Activated CD4-positive, alpha-beta T cell treated with anti-CD3 and anti-CD28 coated beads, Interleukin-2, amount 10 ng/mL, durations not matched to agents 7 days and 5 days (primary cell): ENCODE measurements around the gene SELENOS. TPM values are rescaled to one million over a fixed set of nuclear protein-coding genes. Genes with fewer than 3 reads are reported as not detected.

Experiments
- CTCF ChIA-PET: fragments of 350-600 bp; sonication (Branson Sonifier 250); formaldehyde crosslinking; loops from one replicate; lab custom pipeline; 2021; ENCODE audit warnings: antibody characterized with exemption; lab: Charles Lee
- POLR2A ChIA-PET: fragments of 350-600 bp; sonication (Branson Sonifier 250); formaldehyde crosslinking; loops from one replicate; lab custom pipeline; 2021; ENCODE audit warnings: antibody characterized with exemption; lab: Charles Lee
- DNase-seq: peaks from one replicate; pipeline ENCODE4 v3.0.0-alpha.2; 2020
- H3K27ac Mint-ChIP-seq: one replicate; pipeline ENCODE4 v1.8.0; 2021; ENCODE audit warnings: mild to moderate bottlenecking, moderate library complexity, mixed read lengths
- H3K27me3 Mint-ChIP-seq: one replicate; pipeline ENCODE4 v1.8.0; 2021; ENCODE audit warnings: mixed read lengths
- H3K36me3 Mint-ChIP-seq: one replicate; pipeline ENCODE4 v1.8.0; 2021; ENCODE audit warnings: low read depth, mixed read lengths
- H3K4me1 Mint-ChIP-seq: one replicate; pipeline ENCODE4 v1.8.0; 2021; ENCODE audit warnings: mixed read lengths
- H3K4me3 Mint-ChIP-seq: one replicate; pipeline ENCODE4 v1.8.0; 2021; ENCODE audit warnings: mild to moderate bottlenecking, moderate library complexity, mixed read lengths
- H3K9me3 Mint-ChIP-seq: one replicate; pipeline ENCODE4 v1.8.0; 2021; ENCODE audit warnings: mixed read lengths
- total RNA-seq, 2 experiments: library from RNA; stranded (reverse); gene quantifications; one replicate each; pipeline ENCODE4 v1.2.3, GENCODE V29; 2021

The SELENOS gene
- total RNA-seq, 2 experiments from 2014 or later, result 29.1 to 29.7 TPM

DNA sequence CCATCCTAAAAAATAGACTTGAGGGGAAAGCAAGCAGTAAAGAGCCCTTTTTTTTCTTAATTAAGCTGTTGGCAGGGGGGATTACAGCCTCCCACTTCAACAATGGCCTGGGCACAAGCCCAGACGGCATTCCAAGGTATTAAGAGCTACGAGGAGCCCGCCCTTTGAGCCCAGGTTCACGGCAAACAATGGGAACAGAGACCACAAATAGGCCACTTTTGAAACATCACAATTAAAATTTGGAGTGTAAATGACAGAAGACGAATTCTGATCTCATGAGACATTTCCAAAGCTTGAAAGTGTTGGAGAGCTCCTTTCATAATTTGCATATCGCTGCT, 34.3 kb downstream of the SELENOS start:
- ChIA-PET CTCF (interaction anchor here (0.7 to 1.8 kb wide), 8 partner anchors 9 to 227 kb away, joined by 3 to 6 read pairs (median 4); partner anchors contain the start of gene CHSY1), POLR2A (interaction anchor here (0.8 kb wide), 1 partner anchor 48 kb away, joined by 4 read pairs; no protein-coding TSS in a partner anchor)
- DNase-seq, result no peak
- peaks cover 37% of the 10 kb centered on the region for H3K36me3 Mint-ChIP-seq
- H3K4me1 Mint-ChIP-seq, result peaks cover 94% of the 10 kb centered on the region
- H3K4me3 Mint-ChIP-seq, result peak overlapping the region; percentile 60
- no peaks in the 10 kb centered on the region for H3K27me3 Mint-ChIP-seq
- H3K9me3 Mint-ChIP-seq, result no peaks in the 10 kb centered on the region
- peak overlapping the region; percentile 84 for H3K27ac Mint-ChIP-seq

DNA sequence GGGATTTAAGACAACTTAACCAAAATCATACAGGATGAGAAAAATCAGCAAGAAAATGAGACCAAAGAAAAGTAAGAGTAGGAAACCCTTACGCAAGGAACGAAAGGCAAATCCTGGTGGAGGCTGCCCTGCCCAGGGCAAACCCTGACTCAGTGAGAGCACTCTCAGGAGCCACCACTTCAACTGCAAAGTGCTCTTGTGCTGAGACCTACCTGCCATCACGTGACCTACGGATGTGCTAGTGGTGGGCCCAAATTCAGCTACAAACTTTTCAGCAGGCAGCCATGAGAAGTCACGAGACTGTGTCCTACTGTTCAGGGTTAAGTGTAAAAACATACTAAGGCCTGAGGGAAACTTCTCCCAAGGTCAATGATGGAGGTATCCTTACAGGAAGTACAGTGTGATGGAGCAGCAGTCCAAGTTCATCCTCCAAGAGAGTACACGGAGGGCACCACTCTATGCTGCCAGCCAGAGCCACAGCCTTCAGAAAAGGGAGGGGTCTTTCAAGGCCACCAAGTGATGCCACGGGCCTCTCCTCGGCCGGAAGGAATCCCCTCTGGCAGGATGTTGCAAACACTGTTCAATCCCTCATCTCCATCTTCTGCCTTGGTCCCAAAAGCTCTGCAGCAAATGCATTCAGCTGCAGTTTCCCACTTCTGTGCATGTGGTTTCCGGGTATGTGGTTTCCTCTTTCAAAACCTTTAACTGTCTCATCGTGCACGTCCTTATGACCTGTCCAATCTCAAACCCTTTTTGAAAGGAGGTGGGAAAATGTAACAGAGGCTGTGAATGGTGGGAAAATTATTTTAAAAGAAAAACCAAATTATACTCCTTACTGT, 34.9 kb downstream of the SELENOS start:
- POLR2A ChIA-PET, result interaction anchor here (0.8 kb wide), 1 partner anchor 47 kb away, joined by 4 read pairs; no protein-coding TSS in a partner anchor
- Mint-ChIP-seq H3K4me3 (peak overlapping the region; percentile 60), H3K36me3 (peaks cover 40% of the 10 kb centered on the region), H3K9me3 (no peaks in the 10 kb centered on the region), H3K4me1 (peaks cover 91% of the 10 kb centered on the region), H3K27me3 (no peaks in the 10 kb centered on the region), H3K27ac (peak overlapping the region; percentile 84)
- CTCF ChIA-PET, result interaction anchor here (0.7 to 1.8 kb wide), 9 partner anchors 9 to 227 kb away, joined by 3 to 6 read pairs (median 3); partner anchors contain the start of gene CHSY1
- DNase-seq, result peak; percentile 80

DNA sequence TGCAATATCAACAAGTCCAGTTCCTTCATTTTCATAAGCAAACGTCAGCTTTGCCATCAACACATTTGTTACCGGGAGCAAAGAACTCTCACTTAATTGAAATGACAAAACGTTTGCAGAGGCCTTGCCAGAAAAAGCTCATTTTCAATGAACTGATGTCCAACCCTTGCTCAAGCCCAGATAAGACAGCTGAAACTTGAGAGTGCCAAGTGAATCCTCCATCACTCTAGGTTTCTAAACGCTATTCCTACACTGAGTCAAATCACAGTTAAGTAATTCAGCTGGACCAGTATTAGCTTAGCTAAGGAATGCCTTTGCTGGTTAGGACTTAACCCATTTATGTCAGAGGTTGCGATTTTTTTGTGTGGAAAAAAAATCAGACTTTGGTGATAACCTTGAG, 36.9 kb downstream of the SELENOS start:
- peaks cover 84% of the 10 kb centered on the region for H3K4me1 Mint-ChIP-seq
- H3K27ac Mint-ChIP-seq, result peak overlapping the region; percentile 87
- H3K4me3 Mint-ChIP-seq, result peak overlapping the region; percentile 48
- POLR2A ChIA-PET, result no interaction called here
- H3K36me3 Mint-ChIP-seq, result peaks cover 40% of the 10 kb centered on the region
- CTCF ChIA-PET, result interaction anchor here (0.6 to 2.3 kb wide), 10 partner anchors 9 to 226 kb away, joined by 3 to 7 read pairs (median 4); no protein-coding TSS in a partner anchor
- DNase-seq, result no peak
- no peaks in the 10 kb centered on the region for H3K9me3 Mint-ChIP-seq
- no peaks in the 10 kb centered on the region for H3K27me3 Mint-ChIP-seq

DNA sequence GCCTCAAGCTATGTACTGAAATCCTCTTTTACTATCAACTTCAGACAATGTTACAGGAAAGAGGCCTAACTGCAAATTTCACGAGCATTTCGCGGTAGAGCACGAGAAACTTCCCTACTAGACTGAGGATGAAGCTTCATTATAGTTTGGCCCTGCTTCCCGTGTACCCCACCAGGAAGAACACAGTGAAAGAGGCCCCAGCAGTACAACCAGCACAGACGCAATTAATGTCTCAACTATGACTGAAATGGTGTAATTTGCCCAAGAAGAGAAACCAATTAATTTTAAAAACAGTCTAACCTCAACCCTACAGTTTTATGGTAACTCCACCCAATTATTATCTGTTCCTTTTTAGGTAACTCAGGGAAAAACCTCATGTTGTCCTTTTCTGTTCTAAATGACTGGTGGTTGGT, 37.6 kb downstream of the SELENOS start:
- Mint-ChIP-seq H3K4me3 (peak overlapping the region; percentile 48), H3K9me3 (no peaks in the 10 kb centered on the region), H3K27ac (peak overlapping the region; percentile 87), H3K36me3 (peaks cover 45% of the 10 kb centered on the region), H3K27me3 (no peaks in the 10 kb centered on the region), H3K4me1 (peaks cover 83% of the 10 kb centered on the region)
- ChIA-PET POLR2A (no interaction called here), CTCF (interaction anchor here (0.9 to 2.3 kb wide), 11 partner anchors 11 to 157 kb away, joined by 3 to 7 read pairs (median 4); partner anchors contain the start of gene CHSY1)
- no peak for DNase-seq

DNA sequence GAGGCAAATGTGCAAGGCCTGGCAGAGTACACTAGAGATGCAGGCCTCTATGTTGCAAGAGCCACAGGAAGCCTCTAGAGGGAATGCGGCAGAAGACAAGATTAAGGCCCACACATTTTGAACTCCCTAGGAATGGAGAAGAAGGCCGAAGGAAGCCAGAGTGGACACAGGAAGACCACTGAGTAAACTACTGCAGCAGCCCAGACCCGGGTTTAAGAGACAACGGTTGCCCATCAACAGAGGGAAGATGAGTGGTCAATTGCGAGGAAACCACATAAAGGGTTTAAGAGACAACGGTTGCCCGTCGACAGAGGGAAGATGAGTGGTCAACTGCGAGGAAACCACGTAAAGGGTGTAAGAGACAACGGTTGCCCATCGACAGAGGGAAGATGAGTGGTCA, 40.0 kb downstream of the SELENOS start:
- H3K4me1 Mint-ChIP-seq, result peaks cover 70% of the 10 kb centered on the region
- H3K27me3 Mint-ChIP-seq, result no peaks in the 10 kb centered on the region
- no peak for DNase-seq
- ChIA-PET CTCF (no interaction called here), POLR2A (no interaction called here)
- no peak overlapping the region for H3K27ac Mint-ChIP-seq
- H3K36me3 Mint-ChIP-seq, result peaks cover 52% of the 10 kb centered on the region
- H3K9me3 Mint-ChIP-seq, result no peaks in the 10 kb centered on the region
- H3K4me3 Mint-ChIP-seq, result no peak overlapping the region

DNA sequence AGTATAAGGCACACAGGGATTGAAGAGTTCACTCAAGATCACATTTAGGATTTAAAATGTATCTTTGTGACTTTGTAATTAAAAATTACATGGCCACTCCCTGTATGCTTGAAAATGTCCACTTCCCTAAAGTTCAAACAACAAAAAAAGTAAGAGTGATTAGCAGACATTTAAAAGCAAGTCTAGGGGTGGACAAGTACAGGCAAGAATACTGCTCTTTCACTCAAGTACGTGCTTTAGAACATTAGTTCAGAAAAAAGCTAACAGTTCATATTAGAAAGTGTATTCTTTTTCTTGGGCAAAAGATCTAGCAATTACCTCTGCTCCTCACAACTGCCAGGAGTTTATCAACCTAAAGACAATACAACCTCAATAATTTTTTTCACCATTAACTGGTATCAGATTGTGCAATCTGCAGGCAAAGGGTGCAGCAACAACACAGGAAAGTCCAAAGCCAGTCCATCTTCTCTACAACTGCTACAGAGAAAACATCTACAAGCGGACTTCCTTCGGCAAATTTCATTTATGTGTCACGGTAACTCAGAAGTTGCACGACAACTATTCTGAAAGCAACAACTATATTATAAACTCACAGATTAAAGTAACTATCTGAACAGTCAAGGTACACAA, 43.5 kb downstream of the SELENOS start:
- no peak for DNase-seq
- Mint-ChIP-seq H3K27me3 (no peaks in the 10 kb centered on the region), H3K4me3 (no peak overlapping the region), H3K4me1 (peaks cover 48% of the 10 kb centered on the region), H3K36me3 (peaks cover 73% of the 10 kb centered on the region), H3K27ac (no peak overlapping the region), H3K9me3 (peaks cover 6% of the 10 kb centered on the region)
- POLR2A ChIA-PET, result no interaction called here
- CTCF ChIA-PET, result interaction anchor here (1.1 kb wide), 1 partner anchor 17 kb away, joined by 4 read pairs; no protein-coding TSS in a partner anchor

DNA sequence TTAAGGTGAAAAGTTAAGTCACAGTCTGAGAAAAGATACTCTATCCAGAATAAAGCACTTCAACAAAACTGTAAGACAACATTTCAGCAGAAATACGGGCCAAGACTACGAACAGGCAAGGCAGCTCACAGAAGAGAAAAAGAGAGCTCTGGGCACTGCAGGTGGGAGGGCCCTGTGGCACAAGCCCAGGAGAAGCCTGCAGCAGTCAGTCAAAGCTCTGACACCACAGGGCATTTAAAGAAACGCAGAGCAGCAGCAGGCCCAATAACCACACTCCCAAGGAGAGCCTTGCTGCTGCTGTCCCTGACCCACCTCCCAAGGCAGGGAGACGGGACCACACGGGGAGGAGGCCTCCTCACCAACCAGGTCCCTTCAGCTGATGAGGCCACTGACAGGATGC, 44.6 kb downstream of the SELENOS start:
- CTCF ChIA-PET, result interaction anchor here (0.9 to 1.1 kb wide), 3 partner anchors 9 to 18 kb away, joined by 3 to 4 read pairs (median 3); no protein-coding TSS in a partner anchor
- DNase-seq, result no peak

DNA sequence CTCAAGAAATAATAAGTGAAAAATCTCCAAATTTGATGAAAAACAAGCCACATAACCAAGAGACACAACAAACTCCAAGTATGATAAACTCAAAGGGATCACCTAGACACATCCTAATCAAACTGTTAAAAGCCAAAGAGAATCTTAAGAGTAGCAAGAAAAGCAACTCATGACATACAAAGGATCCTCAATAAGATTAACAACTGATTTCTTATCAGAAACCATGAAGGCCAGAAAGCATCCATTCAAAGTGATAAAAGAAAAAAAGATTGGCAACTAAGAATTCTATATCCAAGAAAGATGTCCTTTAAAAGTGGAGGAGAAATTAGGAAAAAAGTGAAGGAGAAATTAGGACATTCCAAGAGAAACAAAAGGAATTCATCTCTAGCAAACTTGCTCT, 49.0 kb downstream of the SELENOS start:
- peaks cover 58% of the 10 kb centered on the region for H3K4me1 Mint-ChIP-seq
- H3K4me3 Mint-ChIP-seq, result no peak overlapping the region
- H3K9me3 Mint-ChIP-seq, result peaks cover 21% of the 10 kb centered on the region
- ChIA-PET POLR2A (no interaction called here), CTCF (interaction anchor here (1.2 to 1.4 kb wide), 2 partner anchors 15 to 16 kb away, joined by 3 to 5 read pairs; no protein-coding TSS in a partner anchor)
- peaks cover 83% of the 10 kb centered on the region for H3K36me3 Mint-ChIP-seq
- peak overlapping the region; percentile 21 for H3K27ac Mint-ChIP-seq
- DNase-seq, result no peak
- no peaks in the 10 kb centered on the region for H3K27me3 Mint-ChIP-seq

More for the DNA sequence above, 44.6 kb downstream of the SELENOS start:
- peaks cover 80% of the 10 kb centered on the region for H3K36me3 Mint-ChIP-seq
- H3K4me3 Mint-ChIP-seq, result no peak overlapping the region
- H3K4me1 Mint-ChIP-seq, result peaks cover 49% of the 10 kb centered on the region
- H3K27ac Mint-ChIP-seq, result no peak overlapping the region
- H3K9me3 Mint-ChIP-seq, result peaks cover 15% of the 10 kb centered on the region
- no peaks in the 10 kb centered on the region for H3K27me3 Mint-ChIP-seq
- POLR2A ChIA-PET, result no interaction called here

DNA sequence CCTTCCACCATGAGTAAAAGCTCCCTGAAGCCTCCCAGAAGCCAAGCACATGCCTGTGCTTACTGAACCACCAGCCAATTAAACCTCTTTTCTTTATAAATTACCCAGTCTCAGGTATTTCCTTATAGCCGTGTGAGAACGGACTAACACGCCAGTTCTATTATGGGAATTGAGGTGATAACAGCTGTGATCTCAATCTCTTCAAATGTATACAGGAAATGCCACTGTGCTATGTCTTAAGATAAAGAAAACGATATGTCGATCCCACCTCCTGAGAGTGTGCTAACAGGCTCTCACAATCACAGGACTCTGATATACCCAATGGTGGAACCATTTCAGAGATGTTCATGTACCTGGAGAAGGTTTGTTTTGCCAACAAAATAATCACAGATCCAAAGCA, 51.6 kb downstream of the SELENOS start:
- H3K27me3 Mint-ChIP-seq, result no peaks in the 10 kb centered on the region
- DNase-seq, result no peak
- peaks cover 63% of the 10 kb centered on the region for H3K36me3 Mint-ChIP-seq
- POLR2A ChIA-PET, result no interaction called here
- H3K9me3 Mint-ChIP-seq, result peaks cover 21% of the 10 kb centered on the region
- CTCF ChIA-PET, result no interaction called here
- no peak overlapping the region for H3K4me3 Mint-ChIP-seq
- H3K27ac Mint-ChIP-seq, result peak overlapping the region; percentile 15
- H3K4me1 Mint-ChIP-seq, result peaks cover 61% of the 10 kb centered on the region

Other genes starting within 250 kb of the SELENOS start
- gene CHSY1, start 25.4 kb downstream of the SELENOS start, total RNA-seq, result 10 to 100 TPM; 32.5 to 39.6 TPM
- gene SNRPA1, start 17.8 kb upstream of the SELENOS start, total RNA-seq, result 100 to 1,000 TPM in 1 of 2 experiments, 10 to 100 TPM in 1; 92.8 to 109 TPM
- under 1 TPM; 0.46 to 0.74 TPM for gene PCSK6, start 212.2 kb upstream of the SELENOS start, total RNA-seq